ENCODE data around the gene CCDC141.

The CCDC141 gene

GRCh38 chr2:179005976-179006375, 44.0 kb downstream of the CCDC141 start:
- TF ChIP-seq FOXP2 (optimal IDR thresholded peaks at IDR 0.05; ENCODE audit: borderline replicate concordance, extremely low read depth, extremely low read length, insufficient read depth) (no peak), POLR2AphosphoS5 (IDR thresholded peaks at IDR 0.05; ENCODE audit: low read depth, low read length) (no peak), TAF1 (IDR thresholded peaks at IDR 0.05; ENCODE audit: borderline replicate concordance, insufficient read depth, low read length) (no peak), REST (IDR thresholded peaks at IDR 0.05; ENCODE audit: insufficient read depth in 1 of 2, low read depth in 2 of 2, low read length in 2 of 2) (no peak), SIN3A (IDR thresholded peaks at IDR 0.05; ENCODE audit: borderline replicate concordance, insufficient read depth, low read length) (no peak)

GRCh38 chr2:178999476-178999875, 50.5 kb downstream of the CCDC141 start:
- TF ChIP-seq SIN3A (IDR thresholded peaks at IDR 0.05; ENCODE audit: borderline replicate concordance, insufficient read depth, low read length) (no peak), REST (IDR thresholded peaks at IDR 0.05; ENCODE audit: insufficient read depth in 1 of 2, low read depth in 2 of 2, low read length in 2 of 2) (no peak), POLR2AphosphoS5 (IDR thresholded peaks at IDR 0.05; ENCODE audit: low read depth, low read length) (no peak), FOXP2 (optimal IDR thresholded peaks at IDR 0.05; ENCODE audit: borderline replicate concordance, extremely low read depth, extremely low read length, insufficient read depth) (no peak), TAF1 (IDR thresholded peaks at IDR 0.05; ENCODE audit: borderline replicate concordance, insufficient read depth, low read length) (no peak)

- TF ChIP-seq REST (IDR thresholded peaks at IDR 0.05; ENCODE audit: insufficient read depth in 1 of 2, low read depth in 2 of 2, low read length in 2 of 2) = no peak
Measured at GRCh38 chr2:178998539-178998938, 51.4 kb downstream of the CCDC141 start.

GRCh38 chr2:178997477-178997876, 52.5 kb downstream of the CCDC141 start:
- no peak for TF ChIP-seq SIN3A (IDR thresholded peaks at IDR 0.05; ENCODE audit: borderline replicate concordance, insufficient read depth, low read length)
- no peak for TF ChIP-seq FOXP2 (optimal IDR thresholded peaks at IDR 0.05; ENCODE audit: borderline replicate concordance, extremely low read depth, extremely low read length, insufficient read depth)
- no peak for TF ChIP-seq REST (IDR thresholded peaks at IDR 0.05; ENCODE audit: insufficient read depth in 1 of 2, low read depth in 2 of 2, low read length in 2 of 2)
- no peak for TF ChIP-seq TAF1 (IDR thresholded peaks at IDR 0.05; ENCODE audit: borderline replicate concordance, insufficient read depth, low read length)
- no peak for TF ChIP-seq POLR2AphosphoS5 (IDR thresholded peaks at IDR 0.05; ENCODE audit: low read depth, low read length)

- no peak for TF ChIP-seq POLR2AphosphoS5 (IDR thresholded peaks at IDR 0.05; ENCODE audit: low read depth, low read length)
- TF ChIP-seq TAF1 (IDR thresholded peaks at IDR 0.05; ENCODE audit: borderline replicate concordance, insufficient read depth, low read length) = no peak
- no peak for TF ChIP-seq REST (IDR thresholded peaks at IDR 0.05; ENCODE audit: insufficient read depth in 1 of 2, low read depth in 2 of 2, low read length in 2 of 2)
- no peak for TF ChIP-seq FOXP2 (optimal IDR thresholded peaks at IDR 0.05; ENCODE audit: borderline replicate concordance, extremely low read depth, extremely low read length, insufficient read depth)
- no peak for TF ChIP-seq SIN3A (IDR thresholded peaks at IDR 0.05; ENCODE audit: borderline replicate concordance, insufficient read depth, low read length)
Measured at GRCh38 chr2:178997067-178997466, 52.9 kb downstream of the CCDC141 start.
